Measurements from ENCODE around the gene LAMA2.
"Not testable (repeated sequence)": the region's sequence is repeated elsewhere in the genome, so short reads cannot be mapped to it uniquely, and the experiment has no call there.

The LAMA2 gene

GRCh38 chr6:129014302-129014701, 131.4 kb downstream of the LAMA2 start:
- no peak for DNase-seq

- DNase-seq = no peak
Observed at GRCh38 chr6:129015721-129016120, 132.8 kb downstream of the LAMA2 start.

GRCh38 chr6:129016844-129017243, 133.9 kb downstream of the LAMA2 start:
- no peak for DNase-seq

GRCh38 chr6:129022011-129022553, 139.1 kb downstream of the LAMA2 start:
- no peak for DNase-seq

GRCh38 chr6:129026601-129027000, 143.7 kb downstream of the LAMA2 start:
- DNase-seq = no peak

- DNase-seq = no peak
Observed at GRCh38 chr6:129029778-129030177, 146.8 kb downstream of the LAMA2 start.

- DNase-seq = no peak
Observed at GRCh38 chr6:129030215-129030614, 147.3 kb downstream of the LAMA2 start.

GRCh38 chr6:129031051-129031599, 148.2 kb downstream of the LAMA2 start:
- no peak for DNase-seq

GRCh38 chr6:129032602-129033001, 149.7 kb downstream of the LAMA2 start:
- DNase-seq = no peak

GRCh38 chr6:129033180-129033579, 150.2 kb downstream of the LAMA2 start:
- DNase-seq = no peak

- no peak for DNase-seq
Observed at GRCh38 chr6:129033581-129033980, 150.6 kb downstream of the LAMA2 start.

GRCh38 chr6:129041563-129041962, 158.6 kb downstream of the LAMA2 start:
- no peak for DNase-seq

GRCh38 chr6:129046526-129046925, 163.6 kb downstream of the LAMA2 start:
- DNase-seq = no peak

- DNase-seq = no peak
Observed at GRCh38 chr6:129047834-129048233, 164.9 kb downstream of the LAMA2 start.

- no peak for DNase-seq
Observed at GRCh38 chr6:129050086-129050485, 167.1 kb downstream of the LAMA2 start.

- DNase-seq = not testable (repeated sequence)
Observed at GRCh38 chr6:129053143-129053542, 170.2 kb downstream of the LAMA2 start.

GRCh38 chr6:129055796-129056195, 172.9 kb downstream of the LAMA2 start:
- DNase-seq = no peak

- DNase-seq = no peak
Observed at GRCh38 chr6:129059650-129060049, 176.7 kb downstream of the LAMA2 start.

- DNase-seq = no peak
Observed at GRCh38 chr6:129069006-129069405, 186.1 kb downstream of the LAMA2 start.

- no peak for DNase-seq
Observed at GRCh38 chr6:129073051-129073450, 190.1 kb downstream of the LAMA2 start.

GRCh38 chr6:129073691-129074395, 190.9 kb downstream of the LAMA2 start:
- no peak for DNase-seq

- DNase-seq = no peak
Observed at GRCh38 chr6:129084406-129084805, 201.5 kb downstream of the LAMA2 start.

GRCh38 chr6:129088481-129088880, 205.5 kb downstream of the LAMA2 start:
- not testable (repeated sequence) for DNase-seq

- DNase-seq = no peak
Observed at GRCh38 chr6:129089357-129089756, 206.4 kb downstream of the LAMA2 start.

GRCh38 chr6:129094147-129094546, 211.2 kb downstream of the LAMA2 start:
- no peak for DNase-seq
